ENCODE measurements around the gene RASL10A.

Gene RASL10A

DNA sequence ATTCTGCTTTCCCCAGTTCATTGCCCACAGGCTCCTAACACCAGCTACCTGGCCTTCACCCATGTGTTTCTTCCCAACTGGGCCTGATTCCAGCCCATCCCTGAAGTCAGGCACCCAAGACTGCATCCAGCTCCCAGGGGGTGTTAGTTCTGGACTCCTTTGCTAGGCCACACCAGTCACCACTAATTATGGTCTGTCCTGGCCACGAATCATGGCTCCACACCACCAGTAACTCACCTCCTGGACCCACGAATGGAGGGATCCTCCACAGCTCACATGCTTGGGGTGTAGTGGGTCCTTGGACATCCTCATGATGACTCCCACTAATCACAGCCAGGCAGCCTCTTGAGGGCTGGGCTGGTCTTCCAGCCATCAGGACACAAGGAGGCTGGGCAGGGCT, 3.6 kb upstream of the RASL10A start:
- DNase-seq (ENCODE audit: low read depth in 2 of 2) = no peak

DNA sequence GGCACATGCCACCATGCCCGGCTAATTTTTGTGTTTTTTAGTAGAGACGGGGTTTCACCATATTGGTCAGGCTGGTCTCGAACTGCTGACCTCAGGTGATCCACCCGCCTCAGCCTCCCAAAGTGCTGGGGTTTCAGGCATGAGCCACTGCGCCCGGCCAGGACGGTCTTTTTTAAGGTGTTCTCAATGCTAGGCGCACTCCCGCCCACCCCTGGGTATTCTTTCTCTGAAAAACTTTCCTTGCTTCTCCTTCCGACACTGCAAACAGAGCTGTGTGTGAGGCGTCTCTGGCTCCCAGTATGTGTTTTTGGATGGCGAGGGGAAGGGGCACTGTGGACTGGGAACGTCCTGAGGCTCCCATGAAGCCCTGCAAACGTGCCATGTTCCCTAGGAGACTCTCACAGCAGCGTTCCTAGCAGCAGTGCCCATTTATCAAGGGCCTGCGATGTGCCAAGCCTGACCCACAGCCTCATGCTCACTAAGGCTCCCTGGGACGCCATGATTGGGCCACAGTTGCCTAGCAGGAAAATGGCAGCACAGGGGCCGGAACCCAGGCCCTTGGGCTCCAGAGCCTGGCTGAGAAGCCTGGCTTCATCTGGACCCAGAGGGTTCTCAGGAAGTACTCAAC, 2.4 kb upstream of the RASL10A start:
- no peak for DNase-seq (ENCODE audit: low read depth in 2 of 2)

- no peak for DNase-seq (ENCODE audit: low read depth in 2 of 2)
Observed at GRCh38 chr22:29316141-29316828, 788 bp upstream of the RASL10A start.

DNA sequence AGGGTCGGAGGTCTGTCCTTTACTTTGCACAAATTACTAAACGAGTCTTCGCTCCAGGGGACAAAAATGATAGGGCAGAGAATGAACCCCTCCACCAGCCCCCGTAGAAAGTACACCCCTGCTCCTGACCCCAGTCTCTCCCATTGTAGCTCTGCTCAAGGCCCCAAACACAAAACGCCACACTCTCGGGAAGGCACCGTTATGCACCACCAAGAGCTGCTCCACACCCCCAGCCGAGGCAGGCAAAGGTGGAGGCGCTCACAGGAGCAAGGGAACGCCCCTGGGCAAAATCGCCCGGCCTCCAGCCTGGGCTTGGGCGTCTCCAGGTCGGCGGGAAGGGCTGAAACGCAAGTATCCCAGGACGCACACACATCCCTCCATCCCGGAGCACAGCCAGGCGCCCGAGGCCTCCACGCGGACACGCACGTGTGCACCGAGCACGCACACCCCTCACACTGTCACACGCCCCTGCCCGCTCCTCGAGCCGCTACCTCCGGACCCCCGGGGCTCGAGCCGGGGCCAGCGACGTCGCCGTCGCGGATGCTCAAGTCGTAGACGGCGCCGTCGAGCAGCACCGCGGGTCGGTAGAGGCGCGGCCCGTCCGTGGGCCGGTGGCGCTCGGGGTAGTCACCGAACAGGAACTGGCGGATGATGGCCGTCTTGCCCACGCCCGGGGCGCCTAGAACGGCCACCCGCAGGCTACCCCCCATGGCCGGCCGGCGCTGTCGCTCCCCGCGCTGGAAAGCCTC, 786 bp downstream of the RASL10A start:
- no peak for DNase-seq (ENCODE audit: low read depth in 2 of 2)

DNA sequence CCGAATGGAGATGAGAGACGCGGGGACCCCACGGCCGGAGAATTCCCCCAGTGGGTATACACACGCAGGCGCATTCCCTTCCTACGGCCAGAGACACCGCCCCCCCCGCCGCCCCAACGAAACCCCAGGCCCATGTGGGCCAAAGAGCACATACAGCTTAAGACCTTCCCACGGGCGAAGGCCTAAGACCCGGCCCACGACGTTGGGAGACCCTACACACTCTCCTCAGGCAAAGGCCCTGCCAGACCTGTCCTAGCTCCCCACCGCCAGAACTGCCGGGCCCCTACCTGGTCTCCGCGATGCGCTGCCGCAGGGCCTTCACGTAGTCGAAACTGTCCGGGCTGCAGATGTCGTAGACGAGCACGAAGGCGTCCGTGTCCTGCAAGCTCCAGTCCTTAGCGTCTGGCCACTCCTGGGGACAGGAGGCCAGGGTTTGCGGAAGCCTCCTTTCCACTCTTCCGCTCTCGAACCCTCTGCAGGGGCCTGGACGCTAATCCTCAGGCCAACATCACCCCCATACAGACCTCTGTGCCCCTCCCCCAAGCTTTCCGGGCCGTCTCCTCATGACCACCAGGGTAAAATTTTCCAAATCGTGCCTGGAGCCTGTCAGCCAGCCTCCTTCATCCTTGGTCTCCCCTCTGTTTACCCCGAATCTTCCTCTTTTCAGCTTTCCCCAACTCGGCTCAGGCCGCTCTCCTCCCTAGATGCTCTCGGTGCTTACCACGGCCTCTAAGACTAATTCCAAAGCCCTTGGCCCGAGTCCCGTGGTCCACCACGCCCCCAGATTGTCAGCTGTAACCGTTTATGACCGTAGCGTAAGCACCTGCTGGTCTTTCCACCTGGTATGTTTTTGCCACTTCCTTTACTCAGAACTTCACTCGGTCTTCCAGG, 1.7 kb downstream of the RASL10A start:
- no peak for DNase-seq (ENCODE audit: low read depth in 2 of 2)

DNA sequence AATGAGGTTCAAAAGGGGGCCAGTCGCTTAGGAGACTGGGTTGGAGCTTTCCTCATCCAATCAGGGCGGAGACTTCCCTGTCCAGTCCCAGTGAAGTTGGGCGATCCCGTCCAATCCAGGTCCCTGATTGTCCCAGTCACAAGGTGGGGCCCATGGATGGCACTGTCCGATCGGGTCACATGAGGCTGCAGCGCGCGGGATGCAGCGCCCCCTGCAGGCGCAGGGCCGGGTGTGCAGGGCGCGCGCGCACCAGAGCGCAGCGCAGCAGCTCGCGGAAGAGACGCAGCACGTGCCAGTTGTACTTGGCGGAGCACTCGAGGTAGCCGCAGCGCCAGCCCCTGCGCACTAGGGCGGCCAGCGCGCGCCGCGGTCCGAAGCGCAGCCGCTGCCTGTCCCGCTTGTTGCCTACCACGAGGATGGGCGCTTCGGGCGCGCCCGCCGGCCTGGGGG, 2.3 kb downstream of the RASL10A start:
- DNase-seq (ENCODE audit: low read depth in 2 of 2) = no peak

- no peak for DNase-seq (ENCODE audit: low read depth in 2 of 2)
Observed at GRCh38 chr22:29312218-29313125, 3.0 kb downstream of the RASL10A start.

- no peak for DNase-seq (ENCODE audit: low read depth in 2 of 2)
Observed at GRCh38 chr22:29311464-29312217, 3.9 kb downstream of the RASL10A start.

- peak; percentile 31 to 61 for DNase-seq (ENCODE audit: low read depth in 2 of 2)
Observed at GRCh38 chr22:29310863-29311339, 4.6 kb downstream of the RASL10A start.

DNA sequence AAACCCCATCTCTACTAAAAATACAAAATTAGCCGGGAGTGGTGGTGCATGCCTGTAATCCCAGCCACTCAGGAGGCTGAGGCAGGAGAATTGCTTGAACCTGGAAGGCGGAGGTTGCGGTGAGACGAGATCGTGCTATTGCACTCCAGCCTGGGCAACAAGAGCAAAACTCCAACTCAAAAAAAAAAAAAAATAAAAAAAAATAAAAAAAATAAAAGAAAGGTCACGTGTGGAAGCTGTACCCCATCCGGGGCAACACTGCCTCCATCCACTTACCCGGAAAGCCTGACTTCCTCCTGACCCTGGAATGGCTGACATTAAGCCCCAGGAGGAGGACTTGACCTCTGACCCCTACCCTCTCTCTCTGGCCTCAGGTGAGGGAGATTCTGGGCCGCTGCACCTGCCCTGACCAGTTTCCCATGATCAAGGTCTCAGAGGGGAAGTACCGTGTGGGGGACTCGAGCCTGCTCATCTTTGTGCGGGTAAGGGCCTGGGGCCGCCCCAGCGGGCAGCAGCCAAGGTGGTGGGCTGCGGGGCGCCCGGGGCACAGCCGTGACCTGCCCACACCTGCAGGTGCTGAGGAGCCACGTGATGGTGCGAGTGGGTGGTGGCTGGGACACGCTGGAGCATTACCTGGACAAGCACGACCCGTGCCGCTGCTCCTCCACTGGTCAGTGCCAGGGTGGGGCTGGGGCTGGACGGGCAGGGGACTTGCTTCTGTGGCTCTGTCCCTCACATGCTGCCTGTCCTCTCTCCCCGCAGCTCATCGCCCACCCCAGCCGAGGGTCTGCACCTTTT, 5.2 kb downstream of the RASL10A start:
- no peak for DNase-seq (ENCODE audit: low read depth in 2 of 2)

- no peak for DNase-seq (ENCODE audit: low read depth in 2 of 2)
Observed at GRCh38 chr22:29309332-29310064, 6.0 kb downstream of the RASL10A start.

DNA sequence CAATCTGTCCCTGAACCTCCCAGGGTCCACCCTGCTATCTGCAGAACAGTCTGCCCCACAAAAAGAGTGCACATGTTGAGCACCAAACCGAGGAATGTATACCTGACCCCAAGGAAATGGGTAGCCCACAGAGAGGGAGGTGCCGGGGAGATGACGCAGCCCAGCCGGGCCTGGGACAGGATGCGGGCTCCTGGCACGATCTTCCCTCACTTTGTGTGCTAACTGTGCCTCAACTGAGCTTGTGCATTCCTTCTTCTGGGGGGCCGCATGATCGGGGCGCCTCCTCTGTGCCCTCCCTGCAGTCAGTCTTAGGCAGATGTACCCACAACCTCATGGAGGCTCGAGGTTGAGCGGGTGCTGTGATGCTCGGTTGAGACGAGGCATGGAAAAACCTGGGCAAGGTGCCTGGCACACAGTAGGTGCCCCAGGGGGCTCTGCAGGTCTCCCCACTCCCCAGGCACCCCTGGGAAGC, 6.7 kb downstream of the RASL10A start:
- no peak for DNase-seq (ENCODE audit: low read depth in 2 of 2)

DNA sequence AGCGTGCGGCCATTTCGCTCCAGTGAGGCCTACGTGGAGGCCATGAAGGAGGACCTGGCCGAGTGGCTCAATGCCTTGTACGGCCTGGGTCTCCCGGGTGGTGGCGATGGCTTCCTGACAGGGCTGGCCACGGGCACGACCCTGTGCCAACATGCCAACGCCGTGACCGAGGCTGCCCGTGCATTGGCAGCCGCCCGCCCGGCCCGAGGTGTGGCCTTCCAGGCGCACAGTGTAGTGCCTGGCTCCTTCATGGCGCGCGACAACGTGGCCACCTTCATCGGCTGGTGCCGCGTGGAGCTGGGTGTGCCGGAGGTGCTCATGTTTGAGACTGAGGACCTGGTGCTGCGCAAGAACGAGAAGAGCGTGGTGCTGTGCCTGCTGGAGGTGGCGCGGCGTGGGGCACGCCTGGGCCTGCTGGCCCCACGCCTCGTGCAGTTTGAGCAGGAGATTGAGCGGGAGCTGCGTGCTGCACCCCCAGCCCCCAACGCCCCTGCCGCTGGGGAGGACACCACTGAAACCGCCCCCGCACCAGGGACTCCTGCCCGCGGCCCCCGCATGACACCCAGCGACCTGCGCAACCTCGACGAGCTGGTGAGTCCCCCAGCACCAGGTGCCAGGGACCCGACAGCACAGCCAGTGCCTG, 7.2 kb downstream of the RASL10A start:
- DNase-seq (ENCODE audit: low read depth in 2 of 2) = no peak

GRCh38 chr22:29307596-29308147, 7.8 kb downstream of the RASL10A start:
- DNase-seq (ENCODE audit: low read depth in 2 of 2) = no peak

DNA sequence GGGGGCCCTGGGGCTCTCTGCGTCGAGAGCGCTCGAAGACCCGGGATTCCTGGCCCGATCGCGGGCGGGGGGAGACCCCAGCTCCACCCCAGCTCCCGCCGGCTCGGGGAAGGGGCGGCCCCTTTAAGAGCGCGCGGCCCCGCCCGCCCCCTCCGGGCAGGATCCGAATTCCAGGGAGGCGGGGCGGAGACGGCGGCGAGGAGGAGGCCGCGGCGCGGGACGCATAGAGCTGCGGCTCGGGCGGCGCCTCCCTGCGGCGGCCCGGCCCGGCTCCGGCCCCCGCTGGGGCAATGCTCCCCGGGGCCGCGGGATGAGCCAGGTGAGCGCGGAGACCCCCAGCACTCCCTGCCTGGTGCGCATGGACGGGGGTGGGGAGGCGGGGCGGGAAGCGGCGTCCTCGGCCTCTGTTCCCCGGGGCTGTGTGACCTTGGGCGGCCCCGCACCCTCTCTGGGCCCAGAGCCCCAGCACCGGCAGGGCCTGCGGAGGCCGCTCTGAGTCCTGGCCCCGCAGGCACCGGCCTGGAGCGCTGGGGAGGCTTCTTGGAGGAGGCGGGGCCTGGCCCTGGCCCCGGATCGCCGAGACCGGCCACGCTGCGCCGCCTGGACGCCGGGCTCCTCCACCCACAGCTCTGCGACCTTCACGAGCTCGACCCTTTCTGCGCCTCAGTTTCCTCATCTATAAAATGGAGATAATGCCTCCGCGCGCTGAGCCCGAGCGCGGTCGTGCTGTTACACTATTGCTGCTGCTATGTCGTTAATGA, 8.5 kb downstream of the RASL10A start:
- DNase-seq (ENCODE audit: low read depth in 2 of 2) = no peak

- no peak for DNase-seq (ENCODE audit: low read depth in 2 of 2)
Observed at GRCh38 chr22:29306175-29306834, 9.2 kb downstream of the RASL10A start, which contains the start of gene GAS2L1. Gene GAS2L1, plus strand, starts transcription at chr22:29306650. Its CDS starts 1,456 bp downstream, at chr22:29308106.
